Thyroid gland (tissue), 4 donors: ENCODE measurements around the gene TMEM271. TPM values are rescaled to one million over a fixed set of nuclear protein-coding genes. Genes with fewer than 3 reads are reported as not detected.

Experiments used
- DNase-seq, 2 donors: peaks; one replicate each; pipeline ENCODE4 v3.0.0-alpha.2; 2019
- H3K27ac ChIP-seq, 3 donors: fragments of 200-600 bp; sonication (generic); 1 replicate in 2 of 3; 2 replicates in 1 of 3; pipeline ENCODE4 v1.5.1; 2016 to 2019; ENCODE audit warnings: mild to moderate bottlenecking in 1 of 3, moderate library complexity in 1 of 3
- H3K27me3 ChIP-seq: fragments of 200-600 bp; sonication (generic); one replicate; pipeline ENCODE4 v1.5.1; 2019
- H3K36me3 ChIP-seq, 2 donors: fragments of 200-600 bp; sonication (generic); one replicate each; pipeline ENCODE4 v1.5.1; 2016 to 2019
- H3K4me1 ChIP-seq, 2 donors: fragments of 200-600 bp; sonication (generic); one replicate each; pipeline ENCODE4 v1.5.1; 2017 to 2019
- H3K4me3 ChIP-seq, 3 donors: fragments of 200-600 bp; sonication (generic); replicated peaks in 1 of 3; 1 replicate in 2 of 3; 2 replicates in 1 of 3; pipeline ENCODE4 v1.5.1; 2016; ENCODE audit warnings: mild to moderate bottlenecking in 1 of 3
- H3K9me3 ChIP-seq: fragments of 200-600 bp; sonication (generic); one replicate; pipeline ENCODE4 v1.5.1; 2017
- POLR2A ChIP-seq, 2 donors: fragments of 450-650 bp; IDR thresholded peaks; one replicate each; pipeline ENCODE4 v1.6.1; 2017; ENCODE audit warnings: antibody characterized with exemption in 2 of 2, mild to moderate bottlenecking in 2 of 2, moderate library complexity in 1 of 2
- WGBS, 2 donors: methylation state at CpG; one replicate each; pipeline ENCODE4 v1.1.5; 2017; 5-methylcytosine and 5-hydroxymethylcytosine counted together
- intact Hi-C: fragments of 100-400 bp; cut with DNase I; formaldehyde crosslinking; loops from one replicate; pipeline ENCODE4 v1.15.1; 2023
- total RNA-seq, 4 donors: library from RNA; depleted of rRNA; stranded (reverse); fragments of >200 nt; gene quantifications; one replicate each; pipeline ENCODE4 v1.2.3, GENCODE V29; 2016
- TF ChIP-seq, protein P1 (sequence below), 6 experiments: fragments of 200-600 bp in 3 of 6; fragments of 450-650 bp in 3 of 6; sonication (generic) in 3 of 6; IDR thresholded peaks; one replicate each; pipeline ENCODE4 v1.5.1; 2016 to 2019; ENCODE audit warnings: antibody characterized with exemption in 6 of 6, mild to moderate bottlenecking in 2 of 6, inconsistent platforms in 1 of 6, moderate library complexity in 1 of 6

Gene TMEM271
- total RNA-seq, 4 donors from 2014 or later = not detected

- Histone ChIP-seq H3K9me3 (no peaks in the 10 kb centered on the region), H3K27me3 (no peaks in the 10 kb centered on the region), H3K4me3 (no peak overlapping the region), H3K4me1 (no peaks in the 10 kb centered on the region), H3K36me3 (no peaks in the 10 kb centered on the region), H3K27ac (no peak overlapping the region)
- DNase-seq = no peak
- 90 to 91% methylated on average over 12 of the region's 12 CpGs for WGBS, 2 donors
- intact Hi-C loops = no loop called here
- TF ChIP-seq, protein P1, sequence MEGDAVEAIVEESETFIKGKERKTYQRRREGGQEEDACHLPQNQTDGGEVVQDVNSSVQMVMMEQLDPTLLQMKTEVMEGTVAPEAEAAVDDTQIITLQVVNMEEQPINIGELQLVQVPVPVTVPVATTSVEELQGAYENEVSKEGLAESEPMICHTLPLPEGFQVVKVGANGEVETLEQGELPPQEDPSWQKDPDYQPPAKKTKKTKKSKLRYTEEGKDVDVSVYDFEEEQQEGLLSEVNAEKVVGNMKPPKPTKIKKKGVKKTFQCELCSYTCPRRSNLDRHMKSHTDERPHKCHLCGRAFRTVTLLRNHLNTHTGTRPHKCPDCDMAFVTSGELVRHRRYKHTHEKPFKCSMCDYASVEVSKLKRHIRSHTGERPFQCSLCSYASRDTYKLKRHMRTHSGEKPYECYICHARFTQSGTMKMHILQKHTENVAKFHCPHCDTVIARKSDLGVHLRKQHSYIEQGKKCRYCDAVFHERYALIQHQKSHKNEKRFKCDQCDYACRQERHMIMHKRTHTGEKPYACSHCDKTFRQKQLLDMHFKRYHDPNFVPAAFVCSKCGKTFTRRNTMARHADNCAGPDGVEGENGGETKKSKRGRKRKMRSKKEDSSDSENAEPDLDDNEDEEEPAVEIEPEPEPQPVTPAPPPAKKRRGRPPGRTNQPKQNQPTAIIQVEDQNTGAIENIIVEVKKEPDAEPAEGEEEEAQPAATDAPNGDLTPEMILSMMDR (IDR thresholded peaks at IDR 0.05) = no peak
- TF ChIP-seq POLR2A (IDR thresholded peaks at IDR 0.05) = no peak
Measured at GRCh38 chr4:590313-590841, 14.3 kb upstream of the TMEM271 start.

GRCh38 chr4:589219-589963 lies 13.3 kb upstream of the TMEM271 start:
- intact Hi-C loops = no loop called here
- Histone ChIP-seq H3K4me3 (no peak overlapping the region), H3K9me3 (no peaks in the 10 kb centered on the region), H3K27me3 (no peaks in the 10 kb centered on the region), H3K36me3 (no peaks in the 10 kb centered on the region), H3K27ac (no peak overlapping the region), H3K4me1 (no peaks in the 10 kb centered on the region)
- 81 to 85% methylated on average over 16 of the region's 16 CpGs for WGBS, 2 donors
- no peak for DNase-seq
- no peak for TF ChIP-seq POLR2A (IDR thresholded peaks at IDR 0.05)
- TF ChIP-seq, protein P1 (IDR thresholded peaks at IDR 0.05) = no peak

DNA sequence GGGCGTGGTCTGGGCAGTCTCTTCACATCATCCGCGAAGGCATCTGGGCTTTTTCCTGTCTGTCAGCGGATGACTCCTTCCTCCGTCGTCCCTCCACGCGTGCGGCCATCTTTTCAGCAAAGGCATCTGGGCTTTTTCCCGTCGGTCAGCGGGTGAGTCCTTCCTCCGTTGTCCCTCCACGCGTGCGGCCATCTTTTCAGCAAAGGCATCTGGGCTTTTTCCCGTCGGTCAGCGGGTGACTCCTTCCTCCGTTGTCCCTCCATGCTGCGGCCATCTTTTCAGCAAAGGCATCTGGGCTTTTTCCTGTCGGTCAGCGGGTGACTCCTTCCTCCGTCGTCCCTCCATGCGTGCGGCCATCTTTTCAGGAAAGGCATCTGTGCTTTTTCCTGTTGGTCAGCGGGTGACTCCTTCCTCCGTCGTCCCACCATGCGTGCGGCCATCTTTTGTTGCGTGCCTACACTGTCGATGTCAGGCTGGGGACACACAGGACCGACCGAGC lies 12.3 kb upstream of the TMEM271 start:
- H3K27ac ChIP-seq = no peak overlapping the region
- no peak overlapping the region for H3K4me3 ChIP-seq
- WGBS, 2 donors = 82 to 83% methylated on average over 36 of the region's 36 CpGs
- no peak for DNase-seq
- H3K36me3 ChIP-seq = no peaks in the 10 kb centered on the region
- H3K4me1 ChIP-seq = no peaks in the 10 kb centered on the region
- TF ChIP-seq POLR2A (IDR thresholded peaks at IDR 0.05) = no peak
- TF ChIP-seq, protein P1 (IDR thresholded peaks at IDR 0.05) = no peak
- H3K27me3 ChIP-seq = no peaks in the 10 kb centered on the region
- no peaks in the 10 kb centered on the region for H3K9me3 ChIP-seq
- intact Hi-C loops = no loop called here

GRCh38 chr4:587671-588350 lies 11.7 kb upstream of the TMEM271 start:
- DNase-seq = no peak
- Histone ChIP-seq H3K27me3 (no peaks in the 10 kb centered on the region), H3K4me3 (no peak overlapping the region), H3K27ac (no peak overlapping the region), H3K4me1 (no peaks in the 10 kb centered on the region), H3K9me3 (no peaks in the 10 kb centered on the region), H3K36me3 (no peaks in the 10 kb centered on the region)
- intact Hi-C loops = no loop called here
- no peak for TF ChIP-seq POLR2A (IDR thresholded peaks at IDR 0.05)
- TF ChIP-seq, protein P1 (IDR thresholded peaks at IDR 0.05) = no peak
- WGBS, 2 donors = 80 to 81% methylated on average over 22 to 25 of the region's 25 CpGs

DNA sequence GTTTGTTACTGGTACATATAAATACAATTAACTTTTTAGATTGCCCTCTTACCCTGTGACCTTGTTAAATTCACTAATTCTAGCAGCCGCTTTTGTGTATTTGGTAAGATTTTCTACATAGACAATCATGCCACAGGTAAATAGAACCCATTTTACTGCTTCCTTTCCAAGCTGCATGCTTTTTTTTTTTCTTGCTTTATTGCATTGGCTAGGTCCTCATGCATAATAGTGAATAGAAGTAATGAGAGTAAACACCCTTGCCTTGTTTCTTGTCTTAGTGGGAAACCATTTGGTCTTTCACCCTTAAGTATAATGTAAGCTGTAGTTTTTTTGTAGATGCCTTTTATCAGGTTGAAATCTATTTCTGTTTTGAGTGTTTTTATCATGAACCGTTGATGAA lies 7.7 kb upstream of the TMEM271 start:
- TF ChIP-seq POLR2A (IDR thresholded peaks at IDR 0.05) = no peak
- TF ChIP-seq, protein P1 (IDR thresholded peaks at IDR 0.05) = no peak

More for the DNA sequence above, 7.7 kb upstream of the TMEM271 start:
- no peak overlapping the region for H3K27ac ChIP-seq
- no peaks in the 10 kb centered on the region for H3K36me3 ChIP-seq
- H3K4me3 ChIP-seq = no peak overlapping the region
- no peaks in the 10 kb centered on the region for H3K4me1 ChIP-seq
- H3K27me3 ChIP-seq = no peaks in the 10 kb centered on the region
- DNase-seq = no peak
- H3K9me3 ChIP-seq = no peaks in the 10 kb centered on the region
- 82 to 95% methylated on average over 2 of the region's 2 CpGs for WGBS, 2 donors
- intact Hi-C loops = no loop called here
